Measurements from ENCODE around the gene PLS1. TPM values are rescaled to one million over a fixed set of nuclear protein-coding genes. Genes with fewer than 3 reads are reported as not detected.

PLS1 gene
- total RNA-seq, 1 donor from 2014 or later = 22.5 TPM

DNA sequence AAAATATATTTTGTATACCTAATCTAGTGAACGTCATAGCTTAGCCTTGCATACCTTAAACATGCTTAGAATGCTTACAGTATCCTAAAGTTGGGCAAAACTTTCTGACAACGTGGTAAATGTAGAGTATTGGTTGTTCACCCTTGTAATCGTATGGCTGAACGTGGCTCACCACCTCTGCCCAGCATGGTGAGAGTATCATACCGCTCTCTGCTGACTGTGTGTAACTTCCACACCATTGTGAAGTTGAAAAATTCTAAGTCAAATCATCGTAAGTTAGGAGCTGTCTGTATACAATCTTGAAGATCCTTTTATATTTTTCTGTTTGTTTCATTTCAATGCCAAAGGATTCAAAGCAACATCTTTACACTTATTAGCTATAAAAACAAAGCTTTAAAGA lies 64.2 kb downstream of the PLS1 start:
- no peak overlapping the region for H3K4me2 ChIP-seq

DNA sequence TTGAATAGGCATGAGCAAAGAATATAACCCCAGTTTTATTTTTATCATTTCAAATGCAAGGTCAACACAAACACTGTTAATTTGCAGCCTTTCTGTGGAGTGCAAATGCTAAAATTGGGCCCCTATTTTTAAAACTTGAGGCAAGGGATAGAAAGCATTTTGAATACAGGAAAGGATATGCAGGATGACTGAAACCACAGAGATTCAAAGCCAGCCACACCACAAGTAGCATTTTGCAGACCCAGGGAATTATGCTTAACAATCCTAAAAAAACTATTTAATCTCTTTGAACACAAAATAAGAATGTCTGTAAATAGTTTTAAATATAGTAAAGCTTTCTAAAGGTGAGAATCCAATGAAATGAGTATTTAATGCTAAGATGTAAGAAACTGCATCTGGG lies 64.7 kb downstream of the PLS1 start:
- H3K4me1 Mint-ChIP-seq = no peaks in the 10 kb centered on the region
- no peaks in the 10 kb centered on the region for H3K9me3 Mint-ChIP-seq
- no peak overlapping the region for H3K27ac Mint-ChIP-seq
- no peaks in the 10 kb centered on the region for H4K20me1 ChIP-seq (ENCODE audit: low read depth)
- no peaks in the 10 kb centered on the region for H3K36me3 ChIP-seq
- no peak overlapping the region for H3K4me3 ChIP-seq
- no peaks in the 10 kb centered on the region for H3K4me1 ChIP-seq
- H3K4me2 ChIP-seq = no peak overlapping the region
- H3K36me3 Mint-ChIP-seq = no peaks in the 10 kb centered on the region
- H3K4me3 Mint-ChIP-seq = no peak overlapping the region
- no peak overlapping the region for H3K27ac ChIP-seq
- H2AFZ ChIP-seq (replicated peaks) = no peak overlapping the region
- no peaks in the 10 kb centered on the region for H3F3A ChIP-seq (ENCODE audit: low read depth)
- H3K9me3 ChIP-seq (ENCODE audit: low read depth) = no peaks in the 10 kb centered on the region
- no peaks in the 10 kb centered on the region for H3K79me2 ChIP-seq (ENCODE audit: low read depth)
- no peak overlapping the region for H3K9ac ChIP-seq
- no peaks in the 10 kb centered on the region for H3K27me3 Mint-ChIP-seq (ENCODE audit: insufficient read depth, low read depth)
- DNase-seq (ENCODE audit: low spot score) = no peak
- TF ChIP-seq, protein P1, sequence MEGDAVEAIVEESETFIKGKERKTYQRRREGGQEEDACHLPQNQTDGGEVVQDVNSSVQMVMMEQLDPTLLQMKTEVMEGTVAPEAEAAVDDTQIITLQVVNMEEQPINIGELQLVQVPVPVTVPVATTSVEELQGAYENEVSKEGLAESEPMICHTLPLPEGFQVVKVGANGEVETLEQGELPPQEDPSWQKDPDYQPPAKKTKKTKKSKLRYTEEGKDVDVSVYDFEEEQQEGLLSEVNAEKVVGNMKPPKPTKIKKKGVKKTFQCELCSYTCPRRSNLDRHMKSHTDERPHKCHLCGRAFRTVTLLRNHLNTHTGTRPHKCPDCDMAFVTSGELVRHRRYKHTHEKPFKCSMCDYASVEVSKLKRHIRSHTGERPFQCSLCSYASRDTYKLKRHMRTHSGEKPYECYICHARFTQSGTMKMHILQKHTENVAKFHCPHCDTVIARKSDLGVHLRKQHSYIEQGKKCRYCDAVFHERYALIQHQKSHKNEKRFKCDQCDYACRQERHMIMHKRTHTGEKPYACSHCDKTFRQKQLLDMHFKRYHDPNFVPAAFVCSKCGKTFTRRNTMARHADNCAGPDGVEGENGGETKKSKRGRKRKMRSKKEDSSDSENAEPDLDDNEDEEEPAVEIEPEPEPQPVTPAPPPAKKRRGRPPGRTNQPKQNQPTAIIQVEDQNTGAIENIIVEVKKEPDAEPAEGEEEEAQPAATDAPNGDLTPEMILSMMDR (IDR thresholded peaks at IDR 0.05) = no peak
- TF ChIP-seq EZH2phosphoT487 (IDR thresholded peaks at IDR 0.05) (no peak), EZH2 (IDR thresholded peaks at IDR 0.05) (no peak)
- no peaks in the 10 kb centered on the region for H3K27me3 ChIP-seq

More for the DNA sequence above, 64.2 kb downstream of the PLS1 start:
- no peak overlapping the region for H3K4me3 ChIP-seq
- Mint-ChIP-seq H3K4me1 (no peaks in the 10 kb centered on the region), H3K9me3 (no peaks in the 10 kb centered on the region), H3K36me3 (no peaks in the 10 kb centered on the region), H3K27me3 (ENCODE audit: insufficient read depth, low read depth) (no peaks in the 10 kb centered on the region), H3K27ac (no peak overlapping the region), H3K4me3 (no peak overlapping the region)
- no peak overlapping the region for H2AFZ ChIP-seq (replicated peaks)
- TF ChIP-seq EZH2phosphoT487 (IDR thresholded peaks at IDR 0.05) (no peak), EZH2 (IDR thresholded peaks at IDR 0.05) (no peak)
- TF ChIP-seq, protein P1 (IDR thresholded peaks at IDR 0.05) = no peak
- no peak for DNase-seq (ENCODE audit: low spot score)
- H3K9ac ChIP-seq = no peak overlapping the region
- H3K79me2 ChIP-seq (ENCODE audit: low read depth) = no peaks in the 10 kb centered on the region
- no peaks in the 10 kb centered on the region for H3K27me3 ChIP-seq
- no peaks in the 10 kb centered on the region for H3F3A ChIP-seq (ENCODE audit: low read depth)
- no peak overlapping the region for H3K27ac ChIP-seq
- H3K4me1 ChIP-seq = no peaks in the 10 kb centered on the region
- no peaks in the 10 kb centered on the region for H3K36me3 ChIP-seq
- H3K9me3 ChIP-seq (ENCODE audit: low read depth) = no peaks in the 10 kb centered on the region
- H4K20me1 ChIP-seq (ENCODE audit: low read depth) = no peaks in the 10 kb centered on the region

DNA sequence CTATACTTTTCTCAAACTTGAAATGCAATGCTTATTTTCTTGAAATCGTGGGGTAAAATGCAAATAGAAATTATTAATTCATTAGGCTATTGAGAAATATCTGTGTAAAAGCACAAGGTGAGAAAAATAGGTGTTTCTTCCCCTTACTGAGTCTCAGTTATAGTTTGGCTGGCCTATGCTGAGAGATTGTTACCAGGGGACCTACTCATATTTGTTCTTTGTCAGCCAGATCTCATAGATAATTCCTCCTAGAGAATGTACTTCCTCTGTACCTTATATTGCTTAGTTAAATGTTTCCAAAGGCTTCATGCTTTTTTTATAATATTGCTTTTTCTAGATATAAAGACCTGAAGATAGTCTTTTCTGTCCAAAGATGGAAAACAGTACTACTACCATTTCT lies 67.7 kb downstream of the PLS1 start:
- no peak for DNase-seq (ENCODE audit: low spot score)
- no peak overlapping the region for H3K9ac ChIP-seq
- no peaks in the 10 kb centered on the region for H3K4me1 ChIP-seq
- no peak overlapping the region for H3K4me2 ChIP-seq
- H3K79me2 ChIP-seq (ENCODE audit: low read depth) = no peaks in the 10 kb centered on the region
- H3F3A ChIP-seq (ENCODE audit: low read depth) = no peaks in the 10 kb centered on the region
- H3K9me3 ChIP-seq (ENCODE audit: low read depth) = no peaks in the 10 kb centered on the region
- Mint-ChIP-seq H3K9me3 (no peaks in the 10 kb centered on the region), H3K27ac (no peak overlapping the region), H3K4me3 (no peak overlapping the region), H3K36me3 (no peaks in the 10 kb centered on the region), H3K27me3 (ENCODE audit: insufficient read depth, low read depth) (no peaks in the 10 kb centered on the region), H3K4me1 (no peaks in the 10 kb centered on the region)
- H2AFZ ChIP-seq (replicated peaks) = no peak overlapping the region
- H4K20me1 ChIP-seq (ENCODE audit: low read depth) = no peaks in the 10 kb centered on the region
- H3K27me3 ChIP-seq = no peaks in the 10 kb centered on the region
- no peak overlapping the region for H3K27ac ChIP-seq
- TF ChIP-seq EZH2 (IDR thresholded peaks at IDR 0.05) (no peak), EZH2phosphoT487 (IDR thresholded peaks at IDR 0.05) (no peak)
- TF ChIP-seq, protein P1 (IDR thresholded peaks at IDR 0.05) = no peak
- H3K36me3 ChIP-seq = no peaks in the 10 kb centered on the region
- H3K4me3 ChIP-seq = no peak overlapping the region

Data from neural progenitor cell (in vitro differentiated cells).